GM03348 (cell line): ENCODE data around the gene KSR2.
"Not testable (repeated sequence)": the region's sequence is repeated elsewhere in the genome, so short reads cannot be mapped to it uniquely, and the experiment has no call there.

Experiments used
- DNase-seq: peaks from one replicate; pipeline ENCODE4 v3.0.0; 2012; ENCODE audit warnings: low spot score

KSR2 gene

GRCh38 chr12:117890644-117891043 is 78.1 kb downstream of the KSR2 start:
- DNase-seq = no peak

- DNase-seq = no peak
These were observed 78.7 kb downstream of the KSR2 start for GRCh38 chr12:117890137-117890536.

- no peak for DNase-seq
These were observed 79.7 kb downstream of the KSR2 start for GRCh38 chr12:117889098-117889497.

GRCh38 chr12:117885211-117885610 is 83.6 kb downstream of the KSR2 start:
- no peak for DNase-seq

DNA sequence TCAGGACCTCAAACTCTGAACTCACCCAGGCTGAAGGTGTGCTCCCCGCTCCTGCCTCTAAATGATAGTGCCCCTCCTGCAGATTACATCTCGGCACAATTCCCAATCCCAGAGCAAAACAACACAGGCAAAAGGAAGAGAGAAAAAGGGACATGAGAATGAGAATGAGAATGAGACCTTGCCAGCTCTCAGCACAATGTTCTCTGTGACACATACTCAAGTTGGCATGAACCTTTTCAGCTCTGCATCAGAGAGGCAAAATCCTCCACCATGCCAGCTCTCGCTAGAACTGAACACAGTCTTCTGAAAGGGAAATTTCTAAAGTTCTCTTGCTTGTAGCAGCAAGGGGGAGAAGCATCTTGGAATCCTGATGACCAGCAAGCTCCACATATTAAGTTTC is 84.6 kb downstream of the KSR2 start:
- DNase-seq = no peak

GRCh38 chr12:117882603-117883184 is 86.1 kb downstream of the KSR2 start:
- no peak for DNase-seq

GRCh38 chr12:117882181-117882580 is 86.6 kb downstream of the KSR2 start:
- no peak for DNase-seq

GRCh38 chr12:117881517-117881916 is 87.3 kb downstream of the KSR2 start:
- DNase-seq = no peak

GRCh38 chr12:117878605-117879004 is 90.2 kb downstream of the KSR2 start:
- DNase-seq = no peak

- no peak for DNase-seq
These were observed 92.4 kb downstream of the KSR2 start for GRCh38 chr12:117876436-117876816.

DNA sequence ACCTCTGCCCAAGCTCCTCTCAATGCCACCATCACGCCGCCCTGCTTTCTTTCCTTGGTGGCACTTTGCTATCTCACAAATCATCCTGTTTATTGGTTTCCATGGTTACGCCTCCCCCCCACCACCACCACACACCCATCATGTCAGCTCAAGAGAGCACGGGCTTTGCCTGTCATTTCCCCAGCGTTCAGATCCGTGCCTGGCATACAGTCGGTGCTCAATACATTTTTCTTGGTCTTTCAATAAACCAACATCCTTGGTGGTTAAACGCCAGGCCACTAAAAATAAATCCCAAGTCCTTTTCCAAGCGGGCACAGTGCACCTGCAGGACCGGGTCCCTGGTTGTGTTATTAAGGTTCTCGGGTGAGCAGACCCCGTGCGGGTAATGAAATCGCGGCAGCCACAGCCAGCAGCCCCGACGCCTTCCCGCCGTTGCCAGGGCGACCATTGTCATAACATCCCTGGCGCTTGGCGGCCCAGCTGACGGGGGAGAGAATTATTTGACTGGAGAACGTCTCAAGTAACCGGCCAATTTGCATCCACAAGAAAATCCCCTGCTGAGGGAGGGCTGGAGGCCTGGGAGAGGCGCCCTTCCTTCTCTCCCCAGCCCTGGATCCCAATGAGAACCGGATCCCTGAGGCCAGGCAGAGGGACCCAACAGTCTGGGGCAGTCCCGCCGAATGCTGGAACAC is 92.9 kb downstream of the KSR2 start:
- no peak for DNase-seq

DNA sequence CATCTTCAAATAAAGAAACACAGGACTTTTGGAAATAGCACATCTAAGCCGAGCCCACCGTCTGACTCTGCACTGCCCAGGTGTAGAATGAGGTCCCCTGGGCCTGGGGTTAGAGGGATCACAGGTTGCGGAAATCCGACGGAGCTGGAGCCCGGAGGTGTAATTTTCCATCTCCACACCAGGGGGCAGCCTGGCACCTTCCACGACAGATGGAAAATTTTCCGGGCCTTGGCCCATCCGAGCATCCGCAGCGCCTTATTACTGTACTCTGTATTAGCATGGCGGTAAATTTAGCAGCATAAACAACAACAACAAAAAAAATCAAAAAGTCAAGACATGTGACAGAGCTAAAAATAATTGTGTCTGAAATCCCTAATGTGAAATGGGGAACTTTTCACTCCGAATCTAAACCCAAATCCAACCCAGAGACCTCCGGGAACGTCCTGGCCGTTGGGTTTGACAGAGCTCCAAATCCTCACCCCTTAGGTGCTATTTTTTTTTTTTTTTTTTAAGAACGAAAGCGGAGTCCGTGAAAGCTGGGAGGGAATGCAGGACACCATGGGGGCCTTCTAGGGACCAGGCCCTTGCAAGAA is 93.9 kb downstream of the KSR2 start:
- DNase-seq = peak; percentile 84

DNA sequence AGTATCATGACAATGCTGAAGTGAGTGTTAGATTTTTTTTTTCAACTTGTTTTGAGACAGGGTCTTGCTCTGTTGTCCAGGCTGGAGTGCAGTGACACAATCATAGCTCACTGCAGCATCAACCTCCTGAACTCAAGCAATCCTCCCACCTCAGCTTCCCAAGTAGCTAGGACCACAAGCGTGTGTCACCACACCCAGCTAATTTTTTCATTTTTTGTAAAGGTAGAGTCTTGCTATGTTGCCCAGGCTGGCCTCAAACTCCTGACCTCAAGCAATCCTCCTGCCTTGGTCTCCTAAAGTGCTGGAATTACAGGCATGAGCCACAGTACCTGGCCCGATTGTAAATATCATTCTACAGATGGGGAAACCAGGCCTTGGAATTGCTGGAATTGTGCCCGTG is 94.6 kb downstream of the KSR2 start:
- not testable (repeated sequence) for DNase-seq

DNA sequence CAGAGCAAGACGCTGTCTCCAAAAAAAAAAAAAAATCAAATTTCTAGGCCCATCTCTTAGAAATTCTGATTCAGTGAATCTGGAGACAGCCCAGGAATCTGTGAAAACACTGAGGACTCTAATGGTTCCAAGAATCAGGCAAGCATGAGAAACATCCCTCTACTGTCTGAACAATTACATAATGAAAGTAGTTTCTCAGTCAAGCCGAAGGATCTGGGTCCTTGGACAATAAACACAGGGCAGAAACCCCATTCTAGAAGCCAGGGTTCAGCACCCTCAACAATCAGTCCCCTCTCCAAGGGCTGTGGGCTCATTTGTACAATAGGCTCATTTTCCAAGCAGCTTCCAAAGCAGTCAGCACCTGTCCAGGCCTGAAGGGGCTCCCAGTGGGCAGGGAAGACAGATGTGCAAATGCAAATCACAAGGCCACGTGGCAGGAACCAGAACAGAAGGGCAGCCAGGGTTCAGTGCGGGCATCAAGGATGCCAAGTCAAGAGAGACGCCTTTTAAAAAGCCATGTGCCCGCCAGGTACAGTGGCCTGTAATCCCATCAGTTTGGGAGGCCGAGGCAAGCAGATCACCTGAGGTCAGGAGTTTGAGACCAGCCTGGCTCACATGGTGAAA is 96.1 kb downstream of the KSR2 start:
- peak; percentile 33 for DNase-seq

GRCh38 chr12:117869551-117869950 is 99.2 kb downstream of the KSR2 start:
- DNase-seq = no peak

GRCh38 chr12:117867348-117867747 is 101.4 kb downstream of the KSR2 start:
- DNase-seq = no peak

DNA sequence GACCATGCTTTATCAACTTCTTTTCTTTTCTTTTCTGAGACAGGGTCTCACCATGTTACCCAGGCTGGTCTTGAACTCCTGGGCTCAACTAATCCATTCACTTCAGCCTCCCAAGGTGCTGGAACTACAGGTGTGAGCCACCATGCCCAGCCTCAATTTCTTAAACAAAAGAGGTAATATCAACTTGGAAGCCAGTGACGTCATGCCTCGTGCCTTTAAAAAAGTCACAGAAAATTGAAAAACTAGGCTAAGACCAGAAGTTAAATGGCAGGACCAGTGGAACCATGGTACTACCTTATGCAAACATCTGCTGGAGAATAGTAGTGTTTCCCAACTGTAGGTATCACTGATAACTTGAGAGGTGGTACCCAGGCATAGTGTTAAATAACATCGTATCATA is 103.3 kb downstream of the KSR2 start:
- DNase-seq = no peak

- DNase-seq = peak; percentile 51
These were observed 105.6 kb downstream of the KSR2 start for GRCh38 chr12:117863002-117863709.

DNA sequence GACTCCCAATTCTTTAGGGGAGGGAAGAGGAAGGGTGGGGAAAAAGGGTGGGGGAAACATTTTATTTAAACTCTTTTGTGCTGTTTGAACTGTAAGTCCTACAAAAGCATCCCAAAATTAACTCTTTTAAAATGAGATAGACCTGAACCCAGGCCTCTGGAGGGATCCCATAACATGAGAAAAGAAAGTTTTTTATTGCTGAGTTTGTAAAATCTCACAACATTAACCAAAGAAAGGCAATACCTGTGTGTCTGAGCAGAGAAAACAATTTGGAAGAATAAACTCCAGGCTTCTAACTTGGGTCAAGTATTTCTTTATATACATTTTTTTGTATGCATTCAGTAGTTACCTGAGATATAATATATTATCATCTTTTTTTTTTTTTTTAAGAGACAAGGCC is 107.1 kb downstream of the KSR2 start:
- DNase-seq = no peak

DNA sequence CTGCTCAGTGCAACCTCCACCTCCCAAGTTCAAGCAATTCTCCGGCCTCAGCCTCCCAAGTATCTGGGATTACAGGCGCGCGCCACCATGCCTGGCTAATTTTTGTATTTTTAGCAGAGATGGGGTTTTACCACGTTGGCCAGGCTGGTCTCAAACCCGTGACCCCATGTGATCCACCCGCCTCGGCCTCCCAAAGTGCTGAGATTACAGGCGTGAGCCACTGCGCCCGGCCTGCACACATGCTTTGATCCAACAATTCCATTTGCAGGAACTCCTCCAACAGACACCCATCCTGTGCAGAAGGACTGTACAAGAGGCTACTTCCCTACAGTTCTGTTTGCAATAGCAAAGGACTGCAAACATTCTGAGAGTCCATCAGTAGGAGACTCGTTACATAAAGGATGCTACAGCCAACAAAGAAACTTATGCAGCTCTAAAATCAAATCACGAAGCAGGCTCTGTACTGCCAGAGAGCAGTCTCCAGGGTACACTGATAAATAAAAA is 108.0 kb downstream of the KSR2 start:
- DNase-seq = not testable (repeated sequence)

GRCh38 chr12:117860111-117860510 is 108.7 kb downstream of the KSR2 start:
- DNase-seq = no peak
